ENCODE results near the gene MPHOSPH9. TPM values are rescaled to one million over a fixed set of nuclear protein-coding genes. Genes with fewer than 3 reads are reported as not detected.

Gene MPHOSPH9
- total and polyA plus RNA-seq, 7 donors, result 4.2 to 47.6 (median 17.4) TPM

- no peak for TF ChIP-seq POLR2A (IDR thresholded peaks at IDR 0.05)
- no peak for TF ChIP-seq POLR2AphosphoS5 (IDR thresholded peaks at IDR 0.05)
- no peak for TF ChIP-seq CTCF (IDR thresholded peaks at IDR 0.05)
- no peak for TF ChIP-seq EP300 (IDR thresholded peaks at IDR 0.05)
- WGBS, 2 donors, result 1% methylated on average over 54 of the region's 54 CpGs
- Histone ChIP-seq H3K9me3 (no peaks in the 10 kb centered on the region), H3K27me3 (no peaks in the 10 kb centered on the region), H3K36me3 (peaks cover 0 to 14% (median 0%) of the 10 kb centered on the region in 4 donors), H3K4me3 (peak overlapping the region; percentile 44 to 86 (median 82)), H3K4me1 (peaks cover 0 to 33% (median 28%) of the 10 kb centered on the region in 4 donors), H3K27ac (peak overlapping the region; percentile 84 to 94 (median 87))
- peak; percentile 77 for DNase-seq
- intact Hi-C loops (cut with DNase I), result loop anchor here (5.0 kb wide), 3 partner anchors 33 to 168 kb away; partner anchors contain the start of genes ARL6IP4, MPHOSPH9 and MTRFR
These were observed 82.6 kb downstream of the MPHOSPH9 start for GRCh38 chr12:123150275-123150743.

- DNase-seq, result no peak
- TF ChIP-seq POLR2A (IDR thresholded peaks at IDR 0.05), result no peak
- TF ChIP-seq EP300 (IDR thresholded peaks at IDR 0.05), result no peak
- no peak for TF ChIP-seq POLR2AphosphoS5 (IDR thresholded peaks at IDR 0.05)
- TF ChIP-seq CTCF (IDR thresholded peaks at IDR 0.05), result no peak
These were observed 83.3 kb downstream of the MPHOSPH9 start for GRCh38 chr12:123149501-123150274.

GRCh38 chr12:123149088-123149487, 83.9 kb downstream of the MPHOSPH9 start:
- H3K27me3 ChIP-seq, result no peaks in the 10 kb centered on the region
- intact Hi-C loops (cut with DNase I), result no loop called here
- H3K4me3 ChIP-seq, result peak overlapping the region in 3 of 4 donors; percentile 44 to 86 (median 79)
- peaks cover 0 to 7% (median 0%) of the 10 kb centered on the region in 4 donors for H3K36me3 ChIP-seq
- H3K4me1 ChIP-seq, result peaks cover 0 to 34% (median 28%) of the 10 kb centered on the region in 4 donors
- no peak for TF ChIP-seq CTCF (IDR thresholded peaks at IDR 0.05)
- TF ChIP-seq POLR2AphosphoS5 (IDR thresholded peaks at IDR 0.05), result peak in 2 of 4 donors; percentile 23 to 33
- no peak for TF ChIP-seq POLR2A (IDR thresholded peaks at IDR 0.05)
- no peak for TF ChIP-seq EP300 (IDR thresholded peaks at IDR 0.05)
- 92 to 95% methylated on average over 3 of the region's 3 CpGs for whole genome bisulfite sequencing, 2 donors
- peak overlapping the region; percentile 84 to 94 (median 87) for H3K27ac ChIP-seq
- no peak for DNase-seq
- H3K9me3 ChIP-seq, result no peaks in the 10 kb centered on the region

More at GRCh38 chr12:123149501-123150274, 83.3 kb downstream of the MPHOSPH9 start:
- peak overlapping the region; percentile 44 to 86 (median 82) for H3K4me3 ChIP-seq
- H3K27me3 ChIP-seq, result no peaks in the 10 kb centered on the region
- peak overlapping the region; percentile 84 to 94 (median 87) for H3K27ac ChIP-seq
- no peaks in the 10 kb centered on the region for H3K9me3 ChIP-seq
- intact Hi-C loops (cut with DNase I), result loop anchor here (5.0 kb wide), 3 partner anchors 32 to 167 kb away; partner anchors contain the start of genes ARL6IP4, MPHOSPH9 and MTRFR
- WGBS, 2 donors, result 18 to 45% methylated on average over 22 of the region's 22 CpGs
- H3K4me1 ChIP-seq, result peaks cover 0 to 33% (median 28%) of the 10 kb centered on the region in 4 donors
- H3K36me3 ChIP-seq, result peaks cover 0 to 8% (median 0%) of the 10 kb centered on the region in 4 donors

GRCh38 chr12:123148655-123149054, 84.3 kb downstream of the MPHOSPH9 start:
- Histone ChIP-seq H3K9me3 (no peaks in the 10 kb centered on the region), H3K4me1 (peaks cover 0 to 38% (median 30%) of the 10 kb centered on the region in 4 donors), H3K4me3 (no peak overlapping the region), H3K27me3 (no peaks in the 10 kb centered on the region), H3K27ac (peak overlapping the region; percentile 84 to 94 (median 87)), H3K36me3 (peaks cover 0 to 7% (median 0%) of the 10 kb centered on the region in 4 donors)
- intact Hi-C loops (cut with DNase I), result no loop called here
- TF ChIP-seq POLR2AphosphoS5 (IDR thresholded peaks at IDR 0.05), result no peak
- TF ChIP-seq POLR2A (IDR thresholded peaks at IDR 0.05), result no peak
- TF ChIP-seq EP300 (IDR thresholded peaks at IDR 0.05), result no peak
- TF ChIP-seq CTCF (IDR thresholded peaks at IDR 0.05), result no peak
- DNase-seq, result no peak
- WGBS, 2 donors, result 78 to 95% methylated on average over 5 of the region's 5 CpGs

Data from sigmoid colon (tissue), 7 donors.